Measurements from ENCODE around the gene CSH1. TPM values are rescaled to one million over a fixed set of nuclear protein-coding genes. Genes with fewer than 3 reads are reported as not detected.
"Not testable (repeated sequence)": the region's sequence is repeated elsewhere in the genome, so short reads cannot be mapped to it uniquely, and the experiment has no call there.

The CSH1 gene
- total and polyA plus RNA-seq, 4 experiments from 2014 or later: not detected

DNA sequence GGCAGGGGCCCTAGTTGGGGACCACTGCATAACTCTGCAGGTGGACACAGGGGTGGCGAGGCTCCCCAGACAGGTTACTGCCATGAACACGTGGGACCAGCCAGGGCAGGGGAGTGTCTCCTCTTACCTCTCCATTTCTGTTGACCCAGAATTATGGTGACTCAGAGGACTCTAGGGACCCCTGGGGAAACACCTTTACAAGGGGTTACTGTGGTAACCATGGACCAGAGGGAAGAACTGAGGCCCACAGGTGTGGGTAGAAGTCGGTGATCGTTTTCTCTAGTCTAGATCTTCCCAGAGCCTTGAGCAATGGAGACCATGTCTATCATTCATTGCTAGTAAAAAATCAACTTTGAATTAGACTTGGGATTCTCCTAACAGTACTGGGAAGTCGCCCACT, 24.4 kb upstream of the CSH1 start:
- POLR2A ChIA-PET (ENCODE audit: partially characterized antibody): interaction anchor here (1.7 to 3.8 kb wide), 5 partner anchors 11 to 212 kb away, joined by 5 to 46 read pairs (median 14); partner anchors contain the start of genes CD79B and ICAM2
- H3K27ac Mint-ChIP-seq; H3K36me3 Mint-ChIP-seq; H3K4me3 ChIP-seq (ENCODE audit: low read length in 2 of 2); H3K27ac ChIP-seq (ENCODE audit: low read depth, low read length); H3K9me3 Mint-ChIP-seq; H3K36me3 ChIP-seq (ENCODE audit: insufficient read depth, low read length); H3K9me3 ChIP-seq (ENCODE audit: control insufficient read depth in 1 of 2, low read length in 2 of 2); H3K27me3 Mint-ChIP-seq; H3K27me3 ChIP-seq (ENCODE audit: insufficient read depth, low read length); H3K4me3 Mint-ChIP-seq; H3K4me1 ChIP-seq (ENCODE audit: insufficient read depth, low read length); H3K4me1 Mint-ChIP-seq; intact Hi-C loops (cut with micrococcal nuclease): not testable (repeated sequence)
- CTCF ChIA-PET (ENCODE audit: partially characterized antibody): interaction anchor here (0.6 to 14.7 kb wide), 13 partner anchors 9 to 229 kb away, joined by 3 to 351 read pairs (median 9); partner anchors contain the start of genes CD79B, CSHL1, ERN1 and ICAM2
- peak in 1 of 5 donors; percentile 27 for DNase-seq

- H3K9me3 ChIP-seq (ENCODE audit: control insufficient read depth in 1 of 2, low read length in 2 of 2): not testable (repeated sequence)
Measured at GRCh38 chr17:63920050-63920449, 23.7 kb upstream of the CSH1 start.

GRCh38 chr17:63919311-63919723, 22.9 kb upstream of the CSH1 start:
- ChIA-PET POLR2A (ENCODE audit: partially characterized antibody) (interaction anchor here (0.9 to 3.8 kb wide), 13 partner anchors 12 to 227 kb away, joined by 3 to 46 read pairs (median 7); partner anchors contain the start of genes CD79B, ERN1 and ICAM2), CTCF (ENCODE audit: partially characterized antibody) (interaction anchor here (0.7 to 14.7 kb wide), 49 partner anchors 8 to 230 kb away, joined by 3 to 351 read pairs (median 5); partner anchors contain the start of genes CD79B, CSHL1, ERN1 and GH2)
- Mint-ChIP-seq H3K27me3 (peaks cover 0 to 2% of the 10 kb centered on the region in 2 donors), H3K9me3 (no peaks in the 10 kb centered on the region), H3K4me3 (no peak overlapping the region), H3K27ac (peak overlapping the region in 6 of 7 donors; percentile 38 to 87 (median 62)), H3K4me1 (peaks cover 6% of the 10 kb centered on the region in 4 donors), H3K36me3 (no peaks in the 10 kb centered on the region)
- Histone ChIP-seq H3K4me1 (ENCODE audit: insufficient read depth, low read length) (peaks cover 7% of the 10 kb centered on the region), H3K9me3 (ENCODE audit: control insufficient read depth in 1 of 2, low read length in 2 of 2) (no peaks in the 10 kb centered on the region), H3K36me3 (ENCODE audit: insufficient read depth, low read length) (no peaks in the 10 kb centered on the region), H3K4me3 (ENCODE audit: low read length in 2 of 2) (no peak overlapping the region), H3K27me3 (ENCODE audit: insufficient read depth, low read length) (no peaks in the 10 kb centered on the region), H3K27ac (ENCODE audit: low read depth, low read length) (no peak overlapping the region)
- DNase-seq: peak; percentile 70 to 81 (median 75)
- intact Hi-C loops (cut with micrococcal nuclease): loop anchor here (1.0 to 5.0 kb wide), 5 partner anchors 27 to 363 kb away; partner anchors contain the start of gene ERN1

More at GRCh38 chr17:63920050-63920449, 23.7 kb upstream of the CSH1 start:
- H3K4me1 Mint-ChIP-seq; H3K4me3 Mint-ChIP-seq; H3K4me3 ChIP-seq (ENCODE audit: low read length in 2 of 2); H3K36me3 Mint-ChIP-seq; H3K9me3 Mint-ChIP-seq; H3K27me3 ChIP-seq (ENCODE audit: insufficient read depth, low read length); H3K27ac ChIP-seq (ENCODE audit: low read depth, low read length); H3K4me1 ChIP-seq (ENCODE audit: insufficient read depth, low read length); H3K27me3 Mint-ChIP-seq; intact Hi-C loops (cut with micrococcal nuclease); H3K36me3 ChIP-seq (ENCODE audit: insufficient read depth, low read length): not testable (repeated sequence)
- ChIA-PET POLR2A (ENCODE audit: partially characterized antibody) (interaction anchor here (0.6 to 3.8 kb wide), 11 partner anchors 12 to 222 kb away, joined by 3 to 46 read pairs (median 7); partner anchors contain the start of genes CD79B, ERN1 and ICAM2), CTCF (ENCODE audit: partially characterized antibody) (interaction anchor here (0.7 to 14.7 kb wide), 41 partner anchors 9 to 230 kb away, joined by 3 to 351 read pairs (median 5); partner anchors contain the start of genes CD79B, CSHL1, ERN1 and GH2)
- peak overlapping the region in 1 of 7 donors; percentile 60 for H3K27ac Mint-ChIP-seq
- DNase-seq: peak in 1 of 5 donors; percentile 2

- H3K9me3 ChIP-seq (ENCODE audit: control insufficient read depth in 1 of 2, low read length in 2 of 2); H3K27me3 Mint-ChIP-seq; H3K27me3 ChIP-seq (ENCODE audit: insufficient read depth, low read length); H3K4me1 Mint-ChIP-seq; H3K27ac ChIP-seq (ENCODE audit: low read depth, low read length); H3K9me3 Mint-ChIP-seq; DNase-seq; H3K36me3 Mint-ChIP-seq; H3K4me1 ChIP-seq (ENCODE audit: insufficient read depth, low read length); H3K4me3 Mint-ChIP-seq; H3K4me3 ChIP-seq (ENCODE audit: low read length in 2 of 2); H3K36me3 ChIP-seq (ENCODE audit: insufficient read depth, low read length): not testable (repeated sequence)
- H3K27ac Mint-ChIP-seq: peak within 1 kb of the TSS in 6 of 7 donors; percentile 38 to 87 (median 62)
- CTCF ChIA-PET (ENCODE audit: partially characterized antibody): interaction anchor here (0.8 to 14.7 kb wide), 48 partner anchors 11 to 363 kb away, joined by 3 to 351 read pairs (median 5); partner anchors contain the start of genes CD79B, ERN1 and ICAM2
- intact Hi-C loops (cut with micrococcal nuclease): loop anchor here (1.0 to 5.0 kb wide), 5 partner anchors 27 to 363 kb away; partner anchors contain the start of gene ERN1
- POLR2A ChIA-PET (ENCODE audit: partially characterized antibody): interaction anchor here (0.9 to 3.8 kb wide), 13 partner anchors 13 to 227 kb away, joined by 3 to 46 read pairs (median 7); partner anchors contain the start of genes CD79B, ERN1 and ICAM2
Measured at GRCh38 chr17:63918789-63919305, 22.5 kb upstream of the CSH1 start, which contains the start of gene GH1. TSS of gene GH1 (minus strand) at chr17:63918839. CDS start at chr17:63918776, 63 bp downstream.

DNA sequence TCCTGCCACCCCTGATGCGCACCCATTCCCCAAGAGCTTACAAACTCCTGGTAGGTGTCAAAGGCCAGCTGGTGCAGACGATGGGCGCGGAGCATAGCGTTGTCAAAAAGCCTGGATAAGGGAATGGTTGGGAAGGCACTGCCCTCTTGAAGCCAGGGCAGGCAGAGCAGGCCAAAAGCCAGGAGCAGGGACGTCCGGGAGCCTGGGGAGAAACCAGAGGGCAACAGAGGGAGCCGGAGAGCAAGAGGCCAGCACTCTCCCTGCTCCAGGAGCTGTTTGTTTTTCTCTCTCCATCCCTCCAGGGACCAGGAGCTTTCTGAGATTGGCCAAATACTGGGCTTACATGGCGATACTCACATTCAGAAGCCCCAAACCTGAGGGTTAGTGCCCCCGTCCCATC, 21.9 kb upstream of the CSH1 start:
- peaks cover 0 to 2% of the 10 kb centered on the region in 2 donors for H3K27me3 Mint-ChIP-seq
- H3K36me3 ChIP-seq (ENCODE audit: insufficient read depth, low read length): no peaks in the 10 kb centered on the region
- DNase-seq: no peak
- no peak overlapping the region for H3K4me3 ChIP-seq (ENCODE audit: low read length in 2 of 2)
- POLR2A ChIA-PET (ENCODE audit: partially characterized antibody): interaction anchor here (1.1 to 3.8 kb wide), 7 partner anchors 13 to 228 kb away, joined by 3 to 46 read pairs (median 15); partner anchors contain the start of genes CD79B, ERN1 and ICAM2
- peaks cover 7% of the 10 kb centered on the region for H3K4me1 ChIP-seq (ENCODE audit: insufficient read depth, low read length)
- no peak overlapping the region for H3K27ac Mint-ChIP-seq
- no peaks in the 10 kb centered on the region for H3K27me3 ChIP-seq (ENCODE audit: insufficient read depth, low read length)
- no peak overlapping the region for H3K4me3 Mint-ChIP-seq
- H3K36me3 Mint-ChIP-seq: no peaks in the 10 kb centered on the region
- H3K27ac ChIP-seq (ENCODE audit: low read depth, low read length): no peak overlapping the region
- no peaks in the 10 kb centered on the region for H3K9me3 Mint-ChIP-seq
- CTCF ChIA-PET (ENCODE audit: partially characterized antibody): interaction anchor here (0.8 to 14.7 kb wide), 24 partner anchors 12 to 364 kb away, joined by 3 to 351 read pairs (median 8); partner anchors contain the start of genes CD79B, ERN1 and ICAM2
- H3K4me1 Mint-ChIP-seq: peaks cover 6% of the 10 kb centered on the region in 4 donors
- intact Hi-C loops (cut with micrococcal nuclease): loop anchor here (5.0 kb wide), 1 partner anchor 364 kb away; no protein-coding TSS in a partner anchor
- H3K9me3 ChIP-seq (ENCODE audit: control insufficient read depth in 1 of 2, low read length in 2 of 2): no peaks in the 10 kb centered on the region

- no peaks in the 10 kb centered on the region for H3K36me3 Mint-ChIP-seq
- intact Hi-C loops (cut with micrococcal nuclease): loop anchor here (5.0 kb wide), 1 partner anchor 365 kb away; no protein-coding TSS in a partner anchor
- H3K27ac ChIP-seq (ENCODE audit: low read depth, low read length): no peak overlapping the region
- H3K36me3 ChIP-seq (ENCODE audit: insufficient read depth, low read length): no peaks in the 10 kb centered on the region
- no peaks in the 10 kb centered on the region for H3K27me3 ChIP-seq (ENCODE audit: insufficient read depth, low read length)
- POLR2A ChIA-PET (ENCODE audit: partially characterized antibody): interaction anchor here (1.1 to 3.8 kb wide), 4 partner anchors 14 to 213 kb away, joined by 3 to 46 read pairs (median 16); partner anchors contain the start of genes CD79B and ERN1
- peaks cover 0 to 2% of the 10 kb centered on the region in 2 donors for H3K27me3 Mint-ChIP-seq
- H3K27ac Mint-ChIP-seq: no peak overlapping the region
- H3K4me3 Mint-ChIP-seq: no peak overlapping the region
- H3K9me3 ChIP-seq (ENCODE audit: control insufficient read depth in 1 of 2, low read length in 2 of 2): no peaks in the 10 kb centered on the region
- DNase-seq: no peak
- no peak overlapping the region for H3K4me3 ChIP-seq (ENCODE audit: low read length in 2 of 2)
- peaks cover 7% of the 10 kb centered on the region for H3K4me1 ChIP-seq (ENCODE audit: insufficient read depth, low read length)
- peaks cover 6% of the 10 kb centered on the region in 4 donors for H3K4me1 Mint-ChIP-seq
- CTCF ChIA-PET (ENCODE audit: partially characterized antibody): interaction anchor here (1.1 to 14.7 kb wide), 15 partner anchors 13 to 214 kb away, joined by 3 to 351 read pairs (median 13); partner anchors contain the start of genes CD79B, ERN1 and ICAM2
- H3K9me3 Mint-ChIP-seq: no peaks in the 10 kb centered on the region
Measured at GRCh38 chr17:63917646-63918045, 21.3 kb upstream of the CSH1 start.

- H3K4me3 Mint-ChIP-seq; H3K4me3 ChIP-seq (ENCODE audit: low read length in 2 of 2); H3K4me1 ChIP-seq (ENCODE audit: insufficient read depth, low read length); DNase-seq; H3K27me3 ChIP-seq (ENCODE audit: insufficient read depth, low read length); H3K36me3 ChIP-seq (ENCODE audit: insufficient read depth, low read length); H3K27ac ChIP-seq (ENCODE audit: low read depth, low read length); H3K9me3 ChIP-seq (ENCODE audit: control insufficient read depth in 1 of 2, low read length in 2 of 2); H3K4me1 Mint-ChIP-seq; H3K27ac Mint-ChIP-seq; H3K27me3 Mint-ChIP-seq; H3K9me3 Mint-ChIP-seq; H3K36me3 Mint-ChIP-seq: not testable (repeated sequence)
- ChIA-PET POLR2A (ENCODE audit: partially characterized antibody) (interaction anchor here (3.5 kb wide), 1 partner anchor 14 kb away, joined by 16 read pairs; the partner anchor contains the start of gene CD79B), CTCF (ENCODE audit: partially characterized antibody) (interaction anchor here (1.4 to 14.7 kb wide), 10 partner anchors 18 to 215 kb away, joined by 3 to 351 read pairs (median 42); partner anchors contain the start of genes ERN1 and ICAM2)
- intact Hi-C loops (cut with micrococcal nuclease): loop anchor here (5.0 kb wide), 1 partner anchor 365 kb away; no protein-coding TSS in a partner anchor
Measured at GRCh38 chr17:63917206-63917605, 20.8 kb upstream of the CSH1 start.
